CD4-positive, CD25-positive, alpha-beta regulatory T cell (primary cell): ENCODE results near the gene UNKL. TPM values are rescaled to one million over a fixed set of nuclear protein-coding genes. Genes with fewer than 3 reads are reported as not detected.

Experiments used
- ATAC-seq, 2 donors: fragments of 150-1000 bp; cut with Tn5 transposase; one replicate each; pipeline ENCODE4 v1.10.0; 2021; ENCODE audit warnings: low read depth in 2 of 2, moderate number of reproducible peaks in 2 of 2, moderate library complexity in 1 of 2
- DNase-seq, 3 donors: peaks; one replicate each; pipeline versions ENCODE4 v3.0.0 to v3.0.0-alpha.2; 2012 to 2022; ENCODE audit warnings: mixed read lengths in 1 of 3
- H3K27ac ChIP-seq: one replicate; pipeline ENCODE4 v1.7.0; 2013; ENCODE audit warnings: mild to moderate bottlenecking, low read length; ENCODE audit not compliant: insufficient read depth, poor library complexity, severe bottlenecking
- H3K27me3 ChIP-seq: one replicate; pipeline ENCODE4 v1.7.0; 2013; ENCODE audit warnings: low read length; ENCODE audit not compliant: control insufficient read depth, insufficient read depth
- H3K36me3 ChIP-seq: one replicate; pipeline ENCODE4 v1.7.0; 2013; ENCODE audit warnings: mild to moderate bottlenecking, low read length, moderate library complexity; ENCODE audit not compliant: control insufficient read depth, insufficient read depth
- H3K4me1 ChIP-seq: 2 replicates; pipeline ENCODE4 v1.7.0; 2013; ENCODE audit warnings: mild to moderate bottlenecking, low read length; ENCODE audit not compliant: insufficient read depth, control insufficient read depth, poor library complexity, severe bottlenecking
- H3K4me3 ChIP-seq: one replicate; pipeline ENCODE4 v1.7.0; 2013; ENCODE audit warnings: low read depth, mild to moderate bottlenecking, low read length, moderate library complexity
- H3K9me3 ChIP-seq, 2 experiments: 1 replicate in 1 of 2; 2 replicates in 1 of 2; pipeline ENCODE4 v1.7.0; 2013; ENCODE audit warnings: low read length in 2 of 2, mild to moderate bottlenecking in 1 of 2, moderate library complexity in 1 of 2; ENCODE audit not compliant: control insufficient read depth in 2 of 2
- H3K27ac Mint-ChIP-seq, 3 donors: one replicate each; pipeline ENCODE4 v1.8.0; 2020 to 2022; ENCODE audit warnings: mild to moderate bottlenecking in 3 of 3, mixed read lengths in 3 of 3, moderate library complexity in 2 of 3
- H3K27me3 Mint-ChIP-seq: one replicate; pipeline ENCODE4 v1.8.0; 2022; ENCODE audit warnings: mild to moderate bottlenecking, mixed read lengths
- H3K36me3 Mint-ChIP-seq: one replicate; pipeline ENCODE4 v1.8.0; 2020; ENCODE audit warnings: mixed read lengths
- H3K4me1 Mint-ChIP-seq, 4 donors: one replicate each; pipeline ENCODE4 v1.8.0; 2020 to 2022; ENCODE audit warnings: mixed read lengths in 4 of 4, mild to moderate bottlenecking in 1 of 4
- H3K4me3 Mint-ChIP-seq, 4 donors: one replicate each; pipeline ENCODE4 v1.8.0; 2020 to 2022; ENCODE audit warnings: mild to moderate bottlenecking in 4 of 4, mixed read lengths in 4 of 4, moderate library complexity in 3 of 4
- H3K9me3 Mint-ChIP-seq, 7 donors: one replicate each; pipeline ENCODE4 v1.8.0; 2020 to 2022; ENCODE audit warnings: mixed read lengths in 7 of 7, mild to moderate bottlenecking in 3 of 7, moderate library complexity in 2 of 7
- polyA plus RNA-seq, 4 donors: library from polyadenylated mRNA; unstranded; fragments of 300-500 nt; fragmentation: Illumina TruSeq; gene quantifications; one replicate each; pipeline ENCODE4 v1.2.3, GENCODE V29; 2021
- total RNA-seq: library from RNA; stranded (reverse); gene quantifications from one replicate; pipeline ENCODE4 v1.2.3, GENCODE V29; 2022

The UNKL gene
- total and polyA plus RNA-seq, 5 donors from 2014 or later, result 6.3 to 94.3 (median 9.6) TPM

GRCh38 chr16:1398826-1399581 is 15.5 kb downstream of the UNKL start:
- no peak overlapping the region for H3K27ac Mint-ChIP-seq

GRCh38 chr16:1398351-1398750 is 16.2 kb downstream of the UNKL start:
- no peak for ATAC-seq
- peaks cover 18% of the 10 kb centered on the region for H3K36me3 Mint-ChIP-seq

More at GRCh38 chr16:1398826-1399581, 15.5 kb downstream of the UNKL start:
- no peak overlapping the region for H3K4me3 ChIP-seq
- H3K9me3 ChIP-seq, result no peaks in the 10 kb centered on the region
- H3K27me3 ChIP-seq, result no peaks in the 10 kb centered on the region
- Mint-ChIP-seq H3K4me3 (peak overlapping the region in 2 of 4 donors; percentile 9 to 50), H3K4me1 (peaks cover 0 to 7% (median 2%) of the 10 kb centered on the region in 4 donors), H3K36me3 (peaks cover 18% of the 10 kb centered on the region), H3K9me3 (peaks cover 0 to 1% (median 0%) of the 10 kb centered on the region in 7 donors), H3K27me3 (no peaks in the 10 kb centered on the region)
- DNase-seq (no peak), ATAC-seq (no peak)
- no peaks in the 10 kb centered on the region for H3K4me1 ChIP-seq
- peaks cover 62% of the 10 kb centered on the region for H3K36me3 ChIP-seq
- H3K27ac ChIP-seq, result no peak overlapping the region

GRCh38 chr16:1397779-1398178 is 16.7 kb downstream of the UNKL start:
- Histone ChIP-seq H3K9me3 (no peaks in the 10 kb centered on the region), H3K36me3 (peaks cover 64% of the 10 kb centered on the region), H3K4me3 (no peak overlapping the region), H3K4me1 (no peaks in the 10 kb centered on the region), H3K27me3 (no peaks in the 10 kb centered on the region), H3K27ac (no peak overlapping the region)
- H3K4me3 Mint-ChIP-seq, result no peak overlapping the region
- no peak for ATAC-seq
- H3K9me3 Mint-ChIP-seq, result peaks cover 0 to 1% (median 0%) of the 10 kb centered on the region in 7 donors
- H3K27me3 Mint-ChIP-seq, result no peaks in the 10 kb centered on the region
- peaks cover 18% of the 10 kb centered on the region for H3K36me3 Mint-ChIP-seq
- peaks cover 0 to 7% (median 2%) of the 10 kb centered on the region in 4 donors for H3K4me1 Mint-ChIP-seq
- no peak for DNase-seq
- no peak overlapping the region for H3K27ac Mint-ChIP-seq

More at GRCh38 chr16:1398351-1398750, 16.2 kb downstream of the UNKL start:
- Mint-ChIP-seq H3K9me3 (peaks cover 0 to 1% (median 0%) of the 10 kb centered on the region in 7 donors), H3K4me1 (peaks cover 0 to 7% (median 2%) of the 10 kb centered on the region in 4 donors), H3K4me3 (no peak overlapping the region), H3K27ac (peak overlapping the region in 1 of 3 donors; percentile 63), H3K27me3 (no peaks in the 10 kb centered on the region)
- Histone ChIP-seq H3K36me3 (peaks cover 63% of the 10 kb centered on the region), H3K27me3 (no peaks in the 10 kb centered on the region), H3K4me3 (no peak overlapping the region), H3K9me3 (no peaks in the 10 kb centered on the region), H3K4me1 (no peaks in the 10 kb centered on the region), H3K27ac (no peak overlapping the region)
- DNase-seq, result no peak

GRCh38 chr16:1395444-1396031 is 19.0 kb downstream of the UNKL start:
- Histone ChIP-seq H3K4me1 (no peaks in the 10 kb centered on the region), H3K27ac (no peak overlapping the region), H3K4me3 (no peak overlapping the region), H3K36me3 (peaks cover 57% of the 10 kb centered on the region), H3K9me3 (no peaks in the 10 kb centered on the region), H3K27me3 (no peaks in the 10 kb centered on the region)
- DNase-seq (no peak), ATAC-seq (no peak)
- Mint-ChIP-seq H3K27ac (no peak overlapping the region), H3K4me3 (no peak overlapping the region), H3K9me3 (peaks cover 0 to 1% (median 0%) of the 10 kb centered on the region in 7 donors), H3K36me3 (peaks cover 14% of the 10 kb centered on the region), H3K4me1 (peaks cover 0 to 5% (median 0%) of the 10 kb centered on the region in 4 donors), H3K27me3 (no peaks in the 10 kb centered on the region)

GRCh38 chr16:1394367-1394951 is 20.0 kb downstream of the UNKL start:
- Mint-ChIP-seq H3K4me1 (peaks cover 0 to 5% (median 0%) of the 10 kb centered on the region in 4 donors), H3K4me3 (no peak overlapping the region), H3K27ac (no peak overlapping the region), H3K9me3 (peaks cover 0 to 1% (median 0%) of the 10 kb centered on the region in 7 donors), H3K36me3 (peaks cover 16% of the 10 kb centered on the region), H3K27me3 (no peaks in the 10 kb centered on the region)
- Histone ChIP-seq H3K27me3 (no peaks in the 10 kb centered on the region), H3K36me3 (peaks cover 59% of the 10 kb centered on the region), H3K4me3 (no peak overlapping the region), H3K4me1 (no peaks in the 10 kb centered on the region), H3K9me3 (no peaks in the 10 kb centered on the region), H3K27ac (no peak overlapping the region)
- DNase-seq (no peak), ATAC-seq (no peak)

- Histone ChIP-seq H3K27ac (no peak overlapping the region), H3K9me3 (no peaks in the 10 kb centered on the region), H3K27me3 (no peaks in the 10 kb centered on the region), H3K36me3 (peaks cover 57% of the 10 kb centered on the region), H3K4me1 (no peaks in the 10 kb centered on the region), H3K4me3 (no peak overlapping the region)
- no peak for ATAC-seq
- H3K4me3 Mint-ChIP-seq, result no peak overlapping the region
- H3K9me3 Mint-ChIP-seq, result peaks cover 0 to 1% (median 0%) of the 10 kb centered on the region in 7 donors
- H3K4me1 Mint-ChIP-seq, result peaks cover 0 to 5% (median 0%) of the 10 kb centered on the region in 4 donors
- H3K27ac Mint-ChIP-seq, result no peak overlapping the region
- no peak for DNase-seq
- no peaks in the 10 kb centered on the region for H3K27me3 Mint-ChIP-seq
- H3K36me3 Mint-ChIP-seq, result peaks cover 16% of the 10 kb centered on the region
Observed at GRCh38 chr16:1393613-1394176, 20.8 kb downstream of the UNKL start.

- H3K36me3 ChIP-seq, result peaks cover 60% of the 10 kb centered on the region
Observed at GRCh38 chr16:1392826-1393225, 21.7 kb downstream of the UNKL start.

More at GRCh38 chr16:1392826-1393225, 21.7 kb downstream of the UNKL start:
- Mint-ChIP-seq H3K27me3 (no peaks in the 10 kb centered on the region), H3K9me3 (peaks cover 0 to 1% (median 0%) of the 10 kb centered on the region in 7 donors), H3K36me3 (peaks cover 11% of the 10 kb centered on the region), H3K27ac (no peak overlapping the region), H3K4me3 (no peak overlapping the region), H3K4me1 (peaks cover 0 to 5% (median 0%) of the 10 kb centered on the region in 4 donors)
- Histone ChIP-seq H3K4me1 (no peaks in the 10 kb centered on the region), H3K27ac (no peak overlapping the region), H3K9me3 (no peaks in the 10 kb centered on the region), H3K4me3 (no peak overlapping the region), H3K27me3 (no peaks in the 10 kb centered on the region)
- DNase-seq (no peak), ATAC-seq (no peak)
